ENCODE results near the gene NRAS.

NRAS gene

DNA sequence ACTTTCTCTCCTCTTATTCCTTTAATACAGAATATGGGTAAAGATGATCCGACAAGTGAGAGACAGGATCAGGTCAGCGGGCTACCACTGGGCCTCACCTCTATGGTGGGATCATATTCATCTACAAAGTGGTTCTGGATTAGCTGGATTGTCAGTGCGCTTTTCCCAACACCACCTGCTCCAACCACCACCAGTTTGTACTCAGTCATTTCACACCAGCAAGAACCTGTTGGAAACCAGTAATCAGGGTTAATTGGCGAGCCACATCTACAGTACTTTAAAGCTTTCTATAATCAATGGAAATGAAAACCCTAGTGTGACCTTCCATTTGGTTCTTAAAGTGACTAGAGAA lies 643 bp downstream of the NRAS start:
- Histone ChIP-seq H3K9me3 (no peaks in the 10 kb centered on the region), H3K4me3 (ENCODE audit: low read depth in 1 of 2, low read length in 1 of 2) (peak overlapping the region; percentile 66 to 88), H3K36me3 (peaks cover 77% of the 10 kb centered on the region), H3K27me3 (no peaks in the 10 kb centered on the region), H3K4me1 (ENCODE audit: control insufficient read depth in 1 of 2, insufficient read depth in 1 of 2, low read depth in 1 of 2, low read length in 1 of 2) (peaks cover 13 to 16% of the 10 kb centered on the region in 2 experiments), H3K27ac (peak overlapping the region; percentile 72)
- TF ChIP-seq CTCF (IDR thresholded peaks at IDR 0.05): no peak

DNA sequence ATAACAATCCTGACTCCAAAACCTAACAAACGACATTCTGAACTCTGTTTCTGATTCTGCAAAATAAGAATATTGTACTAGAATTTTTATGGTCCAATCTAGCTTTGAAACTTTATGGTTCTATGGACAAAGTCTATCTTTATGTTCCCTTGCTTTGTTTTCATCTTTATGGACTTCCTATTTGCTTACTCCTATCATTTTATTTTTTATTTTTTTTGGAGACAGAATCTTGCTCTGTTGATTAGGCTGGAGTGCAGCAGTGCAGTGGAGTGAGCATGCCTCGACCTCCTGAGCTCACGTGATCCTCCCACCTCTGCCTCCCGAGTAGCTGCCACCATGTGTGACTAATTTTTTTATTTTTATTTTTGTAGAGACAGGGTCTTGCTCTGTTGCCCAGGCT lies 3.6 kb downstream of the NRAS start:
- Histone ChIP-seq H3K4me1 (ENCODE audit: control insufficient read depth in 1 of 2, insufficient read depth in 1 of 2, low read depth in 1 of 2, low read length in 1 of 2) (peaks cover 13 to 16% of the 10 kb centered on the region in 2 experiments), H3K36me3 (peaks cover 72% of the 10 kb centered on the region), H3K27ac (no peak overlapping the region), H3K27me3 (no peaks in the 10 kb centered on the region), H3K4me3 (ENCODE audit: low read depth in 1 of 2, low read length in 1 of 2) (no peak overlapping the region), H3K9me3 (no peaks in the 10 kb centered on the region)
- TF ChIP-seq CTCF (IDR thresholded peaks at IDR 0.05): no peak

DNA sequence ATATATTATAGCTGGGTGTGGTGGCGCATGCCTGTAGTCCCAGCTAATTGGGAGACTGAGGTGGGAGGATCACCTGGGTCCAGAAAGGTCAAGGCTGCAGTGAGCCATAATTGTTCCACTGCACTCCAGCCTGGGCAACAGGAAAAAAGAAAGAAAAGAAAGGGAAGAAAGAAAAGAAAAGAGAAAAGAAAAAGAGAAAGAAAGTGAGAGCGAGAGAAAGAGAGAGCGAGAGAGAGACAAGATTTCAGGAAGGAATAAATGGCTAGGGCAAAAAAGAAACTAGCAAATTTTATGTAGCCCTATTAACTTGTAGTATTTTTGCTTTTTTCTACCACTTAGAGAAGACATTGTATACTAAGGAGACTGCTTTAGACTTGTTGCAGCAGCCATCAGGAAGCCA lies 6.2 kb downstream of the NRAS start:
- Histone ChIP-seq H3K27me3 (no peaks in the 10 kb centered on the region), H3K36me3 (peaks cover 87% of the 10 kb centered on the region), H3K4me1 (ENCODE audit: control insufficient read depth in 1 of 2, insufficient read depth in 1 of 2, low read depth in 1 of 2, low read length in 1 of 2) (no peaks in the 10 kb centered on the region), H3K9me3 (no peaks in the 10 kb centered on the region), H3K27ac (no peak overlapping the region), H3K4me3 (ENCODE audit: low read depth in 1 of 2, low read length in 1 of 2) (no peak overlapping the region)
- no peak for TF ChIP-seq CTCF (IDR thresholded peaks at IDR 0.05)

GRCh38 chr1:114707604-114708003 lies 9.0 kb downstream of the NRAS start:
- H3K4me1 ChIP-seq (ENCODE audit: control insufficient read depth in 1 of 2, insufficient read depth in 1 of 2, low read depth in 1 of 2, low read length in 1 of 2): no peaks in the 10 kb centered on the region
- no peak overlapping the region for H3K27ac ChIP-seq
- peaks cover 74% of the 10 kb centered on the region for H3K36me3 ChIP-seq
- no peaks in the 10 kb centered on the region for H3K9me3 ChIP-seq
- H3K27me3 ChIP-seq: no peaks in the 10 kb centered on the region
- no peak for TF ChIP-seq CTCF (IDR thresholded peaks at IDR 0.05)
- H3K4me3 ChIP-seq (ENCODE audit: low read depth in 1 of 2, low read length in 1 of 2): no peak overlapping the region

DNA sequence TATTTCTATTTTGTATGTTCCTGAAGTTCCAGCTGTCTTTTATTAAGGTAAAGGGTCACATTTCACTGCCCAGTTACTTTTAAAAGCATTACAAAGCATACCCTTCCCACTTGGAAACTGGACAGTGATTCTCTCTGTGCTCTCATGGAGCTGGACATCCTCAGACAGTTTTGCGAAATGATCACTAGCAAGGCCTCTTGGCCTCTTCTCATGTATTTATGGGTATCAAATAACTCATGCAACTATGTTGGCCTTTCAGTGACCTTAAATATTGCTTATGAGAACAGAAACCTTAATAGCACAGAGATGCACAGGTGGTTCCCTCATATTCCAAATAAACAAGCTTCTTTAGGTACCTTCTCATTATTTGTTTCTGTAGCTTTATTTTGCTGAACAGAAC lies 13.3 kb downstream of the NRAS start:
- Histone ChIP-seq H3K27ac (no peak overlapping the region), H3K27me3 (no peaks in the 10 kb centered on the region), H3K4me1 (ENCODE audit: control insufficient read depth in 1 of 2, insufficient read depth in 1 of 2, low read depth in 1 of 2, low read length in 1 of 2) (peaks cover 0 to 9% of the 10 kb centered on the region in 2 experiments), H3K36me3 (peaks cover 37% of the 10 kb centered on the region), H3K9me3 (no peaks in the 10 kb centered on the region), H3K4me3 (ENCODE audit: low read depth in 1 of 2, low read length in 1 of 2) (no peak overlapping the region)
- TF ChIP-seq CTCF (IDR thresholded peaks at IDR 0.05): no peak

DNA sequence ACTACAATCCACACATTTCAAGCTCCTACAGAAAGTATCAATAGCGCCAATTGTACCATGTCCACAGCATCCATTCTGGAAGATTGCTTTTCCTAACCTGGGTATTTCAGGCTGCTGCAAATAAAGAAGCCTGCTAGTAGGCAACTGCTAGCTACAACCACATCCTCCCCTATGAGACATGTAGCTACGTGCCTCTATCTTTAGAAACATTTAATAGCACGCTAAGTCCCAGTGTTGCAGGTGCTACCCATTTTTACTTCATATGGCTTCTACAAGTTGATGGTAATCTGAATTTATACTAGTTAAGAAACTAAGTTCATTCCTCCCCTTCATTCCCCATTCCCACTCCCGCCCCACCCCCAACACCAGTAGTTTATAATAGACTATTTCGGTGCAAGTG lies 13.8 kb downstream of the NRAS start:
- Histone ChIP-seq H3K27me3 (no peaks in the 10 kb centered on the region), H3K4me1 (ENCODE audit: control insufficient read depth in 1 of 2, insufficient read depth in 1 of 2, low read depth in 1 of 2, low read length in 1 of 2) (peaks cover 0 to 9% of the 10 kb centered on the region in 2 experiments), H3K4me3 (ENCODE audit: low read depth in 1 of 2, low read length in 1 of 2) (no peak overlapping the region), H3K27ac (no peak overlapping the region), H3K9me3 (no peaks in the 10 kb centered on the region), H3K36me3 (peaks cover 32% of the 10 kb centered on the region)
- no peak for TF ChIP-seq CTCF (IDR thresholded peaks at IDR 0.05)

All from neutrophil (primary cell).